Measurements from ENCODE around the gene MAP1A.

The MAP1A gene

DNA sequence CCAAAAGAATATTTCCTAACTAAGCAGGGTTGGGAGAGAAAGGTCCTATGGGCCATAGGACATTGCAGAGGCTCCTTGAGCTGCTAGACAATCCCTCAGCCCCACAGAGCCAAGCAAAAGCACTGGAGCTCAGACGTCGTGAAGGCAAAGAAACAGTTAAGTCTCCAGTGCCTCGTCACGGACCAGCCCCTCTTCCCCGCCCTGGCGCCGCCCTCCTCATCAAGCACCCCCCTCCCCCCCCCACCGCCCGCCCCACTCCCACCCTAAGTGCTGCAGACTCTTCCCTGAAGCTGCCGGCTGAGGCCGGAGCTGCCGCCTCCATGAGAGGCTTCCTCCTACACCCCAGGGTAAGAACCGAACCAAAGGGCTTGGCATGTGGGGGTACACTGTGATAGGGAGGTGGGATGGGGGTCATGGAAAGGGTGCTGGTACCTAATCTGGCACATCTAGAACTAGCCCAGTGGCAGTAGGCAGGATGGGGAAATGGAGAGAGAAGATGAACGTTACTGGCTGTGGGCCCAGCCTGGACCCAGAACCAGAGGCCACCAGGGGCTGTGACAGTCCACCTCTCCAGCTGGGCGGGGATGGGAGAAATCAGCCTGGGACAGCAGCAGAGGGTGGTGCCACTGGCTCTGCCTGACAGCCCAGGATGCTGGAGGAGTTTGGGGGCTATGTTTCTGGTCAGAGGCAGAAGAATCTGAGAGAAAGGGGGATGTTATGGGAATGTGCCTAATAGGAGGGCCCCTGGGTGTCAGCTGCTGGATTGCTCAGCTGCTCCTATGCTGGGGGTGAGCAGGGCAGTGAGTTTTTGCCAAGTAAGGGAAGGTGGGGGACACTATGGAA, at the start of gene MAP1A:
TSS of gene MAP1A (plus strand) at position 255 of the 843 bp plus-strand sequence. CDS start 3,866 bp downstream, outside the sequence.
- DNase-seq (ENCODE audit: low read depth) = no peak

DNA sequence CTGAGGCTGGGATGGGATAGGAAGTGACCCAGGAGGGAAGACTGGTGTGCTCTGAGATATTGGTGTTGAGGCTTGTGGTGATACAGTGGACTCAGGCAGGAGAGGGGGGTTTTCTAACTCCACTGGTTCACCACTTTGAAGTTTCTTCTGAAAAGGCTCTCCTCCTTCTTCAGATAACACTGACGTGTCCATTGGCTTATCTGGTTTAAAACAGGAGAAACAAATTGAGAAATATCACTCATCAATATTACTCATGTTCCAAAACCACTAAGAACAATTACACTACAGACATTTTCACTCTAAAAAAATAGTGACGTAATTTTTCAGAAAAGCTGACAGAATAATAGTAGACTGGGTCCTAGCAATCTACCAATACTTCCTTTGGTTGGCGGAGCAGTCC, 47.5 kb upstream of the MAP1A start:
- DNase-seq (ENCODE audit: low read depth) = no peak

DNA sequence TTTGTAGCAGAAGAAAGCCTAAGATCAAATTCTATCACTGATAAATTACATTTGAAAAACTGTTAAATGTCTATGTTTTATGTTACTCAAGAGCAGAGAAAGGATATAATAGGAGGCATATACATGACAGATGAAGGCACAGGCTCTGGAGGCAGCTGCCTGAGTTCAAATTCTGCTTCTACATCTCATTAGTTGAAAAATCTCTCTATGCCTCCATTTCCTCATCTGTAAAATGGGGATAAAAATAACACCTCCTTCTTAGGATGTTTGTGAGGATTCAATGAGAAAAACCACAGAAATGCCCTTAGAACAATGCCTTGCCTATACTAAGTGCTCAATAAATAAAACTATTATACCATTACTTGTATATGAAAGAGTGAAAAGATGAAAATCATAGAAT, 45.4 kb upstream of the MAP1A start:
- DNase-seq (ENCODE audit: low read depth) = no peak

DNA sequence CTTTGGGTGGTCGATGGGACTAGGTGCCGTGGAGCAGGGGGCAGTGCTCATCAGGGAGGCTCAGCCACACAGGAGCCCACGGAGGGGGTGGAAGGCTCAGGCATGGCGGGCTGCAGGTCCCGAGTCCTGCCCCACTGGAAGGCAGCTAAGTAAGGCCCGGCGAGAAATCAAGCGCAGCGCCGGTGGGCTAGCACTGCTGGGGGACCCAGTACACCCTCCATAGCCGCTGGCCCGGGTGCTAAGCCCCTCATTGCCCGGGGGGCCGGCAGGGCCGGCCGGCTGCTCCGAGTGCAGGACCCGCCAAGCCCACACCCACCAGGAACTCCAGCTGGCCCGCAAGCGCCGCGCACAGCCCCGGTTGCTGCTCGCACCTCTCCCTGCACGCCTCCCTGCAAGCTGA, 43.5 kb upstream of the MAP1A start:
- DNase-seq (ENCODE audit: low read depth) = no peak

DNA sequence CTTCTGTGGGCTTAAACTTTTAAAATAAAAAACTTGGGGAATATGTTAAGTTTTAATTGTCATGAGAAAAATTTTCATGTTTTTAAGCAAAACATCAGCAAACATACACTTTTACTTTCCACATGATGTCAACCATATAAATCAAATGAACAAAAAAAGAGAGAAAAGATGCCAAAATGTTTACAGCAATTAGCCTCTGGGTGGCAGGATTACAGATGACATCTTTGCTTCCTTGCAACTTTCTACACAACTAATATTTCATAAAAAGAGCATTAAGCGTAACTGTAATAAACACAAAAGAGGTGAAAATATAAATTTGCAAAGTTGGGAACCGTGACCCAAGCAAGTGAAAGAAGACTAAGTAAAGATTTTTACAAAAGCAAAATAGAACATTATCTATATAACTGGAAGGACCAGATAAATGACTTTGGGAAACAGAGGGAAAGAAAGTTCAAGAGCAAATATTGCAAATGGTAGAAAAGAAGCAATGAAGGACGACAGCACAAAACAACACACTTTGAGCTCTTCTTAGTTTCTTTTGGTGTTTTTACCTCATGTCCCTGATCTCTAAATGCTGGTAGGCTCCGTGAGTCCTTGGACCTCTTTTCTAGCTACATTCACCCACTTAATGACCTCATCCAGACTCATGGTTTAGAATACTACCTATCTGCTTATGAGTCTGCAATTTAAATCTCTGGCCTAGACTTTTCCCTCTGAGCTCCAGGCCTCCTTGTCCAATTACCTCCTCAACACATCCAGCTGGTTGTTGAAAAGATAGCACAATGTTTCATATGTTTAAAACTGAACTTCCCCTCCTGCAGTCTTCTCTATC, 33.9 kb upstream of the MAP1A start:
- no peak for DNase-seq (ENCODE audit: low read depth)

DNA sequence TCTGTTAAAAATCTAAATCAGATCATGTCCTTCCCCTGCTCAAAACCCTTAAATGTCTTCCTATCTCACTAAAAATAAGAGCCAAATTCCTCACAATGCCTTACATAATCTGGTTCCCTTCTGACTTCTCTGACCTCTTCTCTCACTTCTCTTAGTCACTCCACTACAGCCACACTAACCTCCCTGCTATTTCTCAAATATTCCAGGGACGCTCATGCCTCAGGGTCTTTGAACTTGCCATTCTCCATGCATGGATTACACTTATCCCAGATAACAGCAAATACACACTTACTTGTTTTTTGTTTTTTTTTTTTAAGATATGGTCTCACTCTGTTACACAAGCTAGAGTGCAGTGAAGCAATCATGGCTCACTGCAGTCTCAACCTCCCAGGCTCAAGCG, 33.0 kb upstream of the MAP1A start:
- no peak for DNase-seq (ENCODE audit: low read depth)

DNA sequence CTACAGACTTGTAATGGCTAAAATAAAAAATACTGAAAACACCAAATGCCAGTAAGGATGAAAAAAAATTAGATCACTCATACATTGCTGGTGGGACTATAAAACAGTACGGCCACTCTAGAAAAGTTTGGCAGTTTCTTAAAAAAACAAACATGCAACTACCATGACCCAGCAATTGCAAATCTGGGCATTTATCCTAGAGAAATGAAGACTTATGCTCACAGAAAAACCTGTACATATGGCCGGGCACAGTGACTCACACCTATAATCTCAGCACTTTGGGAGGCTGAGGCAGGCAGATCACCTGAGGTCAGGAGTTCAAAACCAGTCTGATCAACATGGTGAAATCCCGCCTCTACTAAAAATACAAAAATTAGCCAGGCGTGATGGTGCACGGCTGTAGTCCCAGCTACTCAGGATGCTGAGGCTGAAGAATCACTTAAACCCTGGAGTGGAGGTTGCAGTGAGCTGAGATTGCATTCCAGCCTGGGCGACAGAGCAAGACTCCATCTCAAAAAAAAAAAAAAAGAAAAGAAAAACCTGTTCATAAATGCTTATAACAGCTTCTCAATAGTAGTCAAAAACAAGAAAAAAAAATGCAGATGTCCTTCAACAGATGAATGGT, 30.0 kb upstream of the MAP1A start:
- no peak for DNase-seq (ENCODE audit: low read depth)

DNA sequence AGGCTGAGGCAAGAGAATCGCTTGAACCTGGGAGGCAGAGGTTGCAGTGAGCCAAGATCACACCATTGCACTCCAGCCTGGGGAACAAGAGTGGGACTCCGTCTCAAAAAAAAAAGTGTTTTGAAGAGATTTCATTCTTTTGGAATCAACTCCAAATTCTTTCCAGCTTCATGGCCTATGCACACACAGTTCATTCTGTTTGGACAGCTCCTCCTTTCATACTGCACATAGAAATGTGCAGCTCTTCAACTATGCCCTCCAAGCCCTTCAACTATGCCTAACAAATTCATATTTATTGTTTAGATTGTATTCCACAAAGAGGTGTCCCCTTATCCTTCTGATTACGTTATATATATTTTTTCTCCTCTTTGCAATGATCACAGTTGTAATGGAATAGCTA, 28.6 kb upstream of the MAP1A start:
- no peak for DNase-seq (ENCODE audit: low read depth)

DNA sequence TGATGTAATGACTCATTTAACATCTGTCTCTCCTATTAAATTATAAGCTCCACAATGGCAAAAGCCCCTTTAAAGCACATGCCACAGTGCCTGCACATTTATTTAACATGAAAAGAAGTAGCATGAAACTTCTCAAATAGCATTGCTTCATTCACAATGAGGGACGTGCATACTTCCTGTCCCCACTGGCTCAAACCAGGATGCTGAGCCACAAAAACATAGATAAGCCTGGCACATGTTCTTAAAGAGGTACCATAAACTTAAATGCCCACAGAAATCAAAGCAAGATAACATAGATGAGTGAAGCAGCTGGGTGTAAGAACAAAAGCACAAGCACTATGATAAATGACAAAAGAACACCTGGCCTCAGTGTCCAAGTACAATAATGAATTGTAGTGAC, 28.2 kb upstream of the MAP1A start:
- no peak for DNase-seq (ENCODE audit: low read depth)

DNA sequence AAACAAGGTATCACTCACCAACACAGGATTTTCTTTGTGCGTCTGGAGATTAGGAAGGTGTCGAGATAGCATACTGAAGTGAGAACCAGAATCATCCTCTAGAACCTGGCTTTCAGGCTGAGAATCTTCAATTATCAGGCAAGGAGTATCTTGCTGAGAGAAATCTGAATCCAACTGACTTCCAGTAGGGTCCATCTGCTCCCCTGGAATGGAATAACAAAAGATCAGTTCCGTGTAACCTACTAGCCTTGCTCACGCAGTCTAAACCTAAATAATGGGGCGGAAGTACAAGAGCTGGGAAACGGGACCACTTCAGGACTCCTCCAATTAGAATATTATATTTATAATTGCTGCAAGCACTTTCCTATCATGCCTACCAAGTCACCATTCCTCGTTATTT, 25.1 kb upstream of the MAP1A start:
- no peak for DNase-seq (ENCODE audit: low read depth)

DNA sequence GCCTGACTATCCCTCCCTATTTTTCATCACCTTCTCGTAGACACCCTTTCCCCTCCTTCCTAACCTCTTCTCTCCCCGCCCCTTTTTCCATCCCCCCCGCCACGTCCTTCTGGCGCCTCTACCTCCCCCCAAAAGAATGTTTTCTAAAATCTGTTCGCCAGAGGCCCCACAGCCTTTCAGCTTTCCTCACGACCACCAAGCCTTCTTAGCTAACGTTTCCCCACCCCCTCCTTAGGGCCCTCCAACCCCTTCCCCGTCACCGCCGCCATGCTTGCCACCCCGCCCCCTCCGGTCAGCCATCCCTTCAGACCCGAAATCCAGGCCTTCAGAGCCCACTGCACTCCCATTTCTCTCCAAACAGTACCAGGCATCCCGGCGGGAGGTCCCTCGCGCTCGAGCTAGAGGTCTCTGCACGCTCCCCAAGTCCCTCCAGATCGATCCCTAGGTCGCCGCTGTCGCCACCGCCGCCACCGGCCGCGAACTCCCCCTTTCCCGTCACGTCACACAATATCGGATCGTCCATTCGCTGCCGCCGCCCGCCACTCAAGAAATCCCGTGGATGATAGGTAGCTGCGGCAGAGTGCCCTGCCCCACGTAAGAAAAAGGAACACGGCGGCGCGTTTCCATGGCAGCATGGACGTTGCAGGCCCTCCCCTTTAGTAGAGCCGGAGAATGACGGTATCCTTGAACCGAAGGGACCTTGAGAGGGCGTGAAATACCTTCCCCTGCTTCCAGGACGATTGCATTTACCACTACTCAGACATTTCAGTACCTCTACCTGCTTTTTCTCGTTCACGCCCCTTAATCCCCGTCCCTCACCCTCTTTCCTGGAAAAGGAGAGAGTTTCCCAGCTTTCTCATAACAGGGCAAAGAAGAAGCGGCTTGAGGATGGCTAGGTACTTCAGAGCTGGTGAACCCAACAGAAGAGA, 24.5 kb upstream of the MAP1A start, which contains the start of gene TP53BP1:
TSS of gene TP53BP1 (minus strand) at position 484 of the 929 bp plus-strand sequence. CDS start at position 371, 113 bp downstream.
- peak; percentile 93 for DNase-seq (ENCODE audit: low read depth)

DNA sequence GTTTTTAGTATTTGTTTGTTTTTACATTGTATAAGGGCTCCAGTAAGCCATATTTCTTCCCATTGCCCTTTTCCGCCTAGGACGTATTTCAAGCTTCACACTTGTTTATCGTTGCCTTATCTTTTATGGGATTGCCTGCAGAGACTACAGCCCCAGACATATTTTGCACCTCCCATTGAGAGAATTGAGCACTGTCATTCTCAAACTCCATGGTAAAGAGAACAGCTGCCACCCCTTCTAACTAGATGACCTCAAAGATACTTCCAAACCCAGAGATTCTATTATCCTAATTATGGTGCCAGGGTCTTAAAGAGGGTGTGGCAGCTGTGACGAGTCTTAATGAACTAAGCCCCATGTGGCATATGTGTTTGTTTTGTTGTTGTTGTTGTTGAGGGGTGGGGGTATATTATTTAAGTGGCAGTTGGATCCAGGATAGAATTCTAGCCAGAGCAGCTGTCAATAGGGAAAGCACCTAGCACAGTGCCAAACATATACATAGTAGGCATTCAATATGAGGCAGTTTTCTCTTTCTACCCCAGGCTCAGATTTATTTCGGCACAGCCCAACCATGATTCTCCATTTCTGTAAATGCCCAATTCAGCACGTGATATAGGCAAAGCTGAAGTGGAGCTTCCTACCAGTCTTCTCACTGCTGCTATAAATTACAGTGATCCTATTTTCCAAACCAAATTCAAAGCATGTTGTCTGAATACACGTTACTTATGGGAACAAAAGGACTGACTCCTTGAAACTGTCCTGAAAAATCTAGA, 23.5 kb upstream of the MAP1A start:
- no peak for DNase-seq (ENCODE audit: low read depth)

DNA sequence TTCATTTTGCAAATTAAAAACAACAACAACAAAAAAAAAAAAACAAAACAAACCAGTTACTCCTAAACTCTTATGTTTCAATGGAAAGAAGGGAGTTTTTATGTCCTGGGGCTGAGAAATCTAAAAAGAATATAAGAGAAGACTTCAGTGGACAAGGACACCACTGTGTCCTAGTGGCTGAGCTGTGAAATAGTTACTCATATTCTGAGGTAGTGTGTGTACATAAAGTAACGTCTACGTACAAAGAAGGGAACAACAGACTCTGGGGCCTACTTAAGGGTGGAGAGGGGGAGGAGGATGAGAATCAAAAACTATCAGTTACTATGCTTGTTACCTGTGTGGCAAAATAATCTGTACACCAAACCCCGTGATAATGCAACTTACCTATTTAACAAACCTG, 18.4 kb upstream of the MAP1A start:
- no peak for DNase-seq (ENCODE audit: low read depth)

DNA sequence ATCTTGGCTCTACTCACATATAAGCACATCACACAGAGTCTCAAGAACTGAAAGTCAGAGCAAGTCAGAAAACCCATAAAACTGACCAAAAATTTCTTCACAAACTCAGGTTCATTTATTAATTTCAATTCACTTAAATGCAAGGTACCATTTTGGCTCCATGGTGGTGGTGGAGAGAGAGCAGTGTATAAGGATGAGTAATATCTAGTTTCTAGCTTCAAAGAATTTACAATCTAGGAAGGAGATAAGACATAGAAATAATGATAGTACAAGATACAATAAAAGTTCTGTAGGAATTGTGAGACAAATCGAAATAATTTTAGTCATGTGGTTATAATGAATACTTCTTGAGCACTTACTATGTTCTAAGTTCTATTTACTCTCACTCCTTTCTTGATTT, 17.8 kb upstream of the MAP1A start:
- no peak for DNase-seq (ENCODE audit: low read depth)

DNA sequence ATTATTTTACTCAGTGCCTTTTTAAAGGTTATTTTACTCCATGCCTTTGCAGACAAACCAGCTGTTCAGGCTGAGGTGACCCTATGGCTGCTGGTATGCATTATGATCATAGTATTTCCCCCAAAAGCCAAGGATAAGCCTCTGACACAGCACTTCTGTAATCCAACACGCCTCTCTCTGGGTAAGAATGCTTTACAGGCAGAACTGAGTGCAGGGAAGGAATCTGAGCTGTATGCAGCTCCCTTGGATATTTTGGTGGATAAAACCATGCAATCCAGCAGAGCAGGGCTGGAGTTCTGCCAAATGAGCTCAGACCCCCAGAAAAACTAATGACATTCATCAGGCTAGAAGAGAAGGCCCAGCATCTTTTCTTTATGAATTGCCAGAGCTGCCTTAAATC, 11.7 kb upstream of the MAP1A start:
- no peak for DNase-seq (ENCODE audit: low read depth)

DNA sequence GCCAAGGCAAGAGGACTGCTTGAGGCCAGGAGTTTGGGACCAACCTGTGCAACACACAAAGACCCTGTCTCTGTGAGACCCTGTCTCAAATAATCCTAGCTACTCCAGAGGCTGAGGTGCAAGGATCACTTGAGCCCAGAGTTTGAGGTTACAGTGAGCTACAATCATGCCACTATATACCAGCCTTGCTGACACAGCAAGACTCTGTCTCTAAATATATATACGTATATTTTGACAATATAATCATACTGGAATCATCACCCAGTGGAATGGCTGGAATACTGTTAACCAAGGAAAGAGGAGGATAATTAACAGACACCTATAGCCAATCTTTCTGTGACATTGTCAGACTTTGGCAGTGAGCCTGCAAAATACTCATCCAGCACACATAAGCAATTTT, 9.0 kb upstream of the MAP1A start:
- no peak for DNase-seq (ENCODE audit: low read depth)

DNA sequence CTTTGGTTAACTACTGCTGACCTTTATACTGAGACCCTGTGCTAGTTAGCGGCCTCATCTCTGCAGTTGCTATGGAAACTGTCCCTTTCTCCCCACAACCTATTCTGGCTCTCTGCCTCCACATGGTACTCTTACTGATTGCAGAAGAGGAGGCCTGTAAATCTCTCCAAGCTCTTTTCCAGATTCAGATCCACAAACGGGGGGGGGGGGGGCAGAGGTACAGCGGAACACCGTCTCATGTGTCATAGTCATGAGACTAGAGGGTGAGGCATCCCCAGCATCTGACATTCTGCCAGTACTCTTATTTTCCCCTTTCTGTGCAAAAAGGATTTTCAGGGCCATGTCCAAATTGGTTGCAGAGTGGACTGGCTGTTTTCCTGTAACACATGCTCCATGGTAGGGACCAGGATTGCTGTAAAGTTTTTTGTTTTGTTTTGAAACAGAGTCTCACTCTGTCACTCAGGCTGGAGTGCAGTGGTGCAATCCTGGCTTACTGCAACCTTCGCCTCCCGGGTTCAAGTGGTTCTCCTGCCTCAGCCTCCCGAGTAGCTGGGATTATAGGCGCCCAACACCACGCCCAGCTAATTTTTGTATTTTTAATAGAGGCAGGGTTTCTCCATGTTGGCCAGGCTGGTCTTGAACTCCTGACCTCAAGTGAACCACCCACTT, 8.3 kb upstream of the MAP1A start:
- no peak for DNase-seq (ENCODE audit: low read depth)

DNA sequence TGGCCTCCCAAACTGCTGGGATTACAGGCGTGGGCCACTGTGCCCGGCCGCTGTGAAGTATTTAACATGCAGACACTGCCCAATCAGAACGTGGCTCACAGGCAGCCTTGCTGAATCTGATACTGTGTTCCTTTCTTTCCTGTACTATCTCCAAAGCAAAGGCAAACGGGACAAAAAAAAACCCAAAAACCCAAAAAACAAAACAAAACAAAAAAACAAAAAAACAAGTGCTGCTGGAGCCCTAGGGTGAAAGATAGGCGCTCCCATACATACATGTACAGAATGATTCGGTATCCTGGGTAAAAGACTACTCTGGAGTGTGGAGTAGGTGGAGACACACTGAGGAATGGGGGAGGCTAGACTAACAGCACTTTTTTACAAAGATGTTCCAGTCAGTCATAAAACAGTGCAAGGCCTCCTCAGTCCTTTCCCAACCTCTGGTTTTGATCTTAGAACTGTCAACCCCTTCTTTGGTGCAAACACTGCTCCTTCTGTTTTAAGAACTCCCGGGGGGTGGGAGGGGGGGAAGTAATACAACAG, 7.7 kb upstream of the MAP1A start:
- no peak for DNase-seq (ENCODE audit: low read depth)

DNA sequence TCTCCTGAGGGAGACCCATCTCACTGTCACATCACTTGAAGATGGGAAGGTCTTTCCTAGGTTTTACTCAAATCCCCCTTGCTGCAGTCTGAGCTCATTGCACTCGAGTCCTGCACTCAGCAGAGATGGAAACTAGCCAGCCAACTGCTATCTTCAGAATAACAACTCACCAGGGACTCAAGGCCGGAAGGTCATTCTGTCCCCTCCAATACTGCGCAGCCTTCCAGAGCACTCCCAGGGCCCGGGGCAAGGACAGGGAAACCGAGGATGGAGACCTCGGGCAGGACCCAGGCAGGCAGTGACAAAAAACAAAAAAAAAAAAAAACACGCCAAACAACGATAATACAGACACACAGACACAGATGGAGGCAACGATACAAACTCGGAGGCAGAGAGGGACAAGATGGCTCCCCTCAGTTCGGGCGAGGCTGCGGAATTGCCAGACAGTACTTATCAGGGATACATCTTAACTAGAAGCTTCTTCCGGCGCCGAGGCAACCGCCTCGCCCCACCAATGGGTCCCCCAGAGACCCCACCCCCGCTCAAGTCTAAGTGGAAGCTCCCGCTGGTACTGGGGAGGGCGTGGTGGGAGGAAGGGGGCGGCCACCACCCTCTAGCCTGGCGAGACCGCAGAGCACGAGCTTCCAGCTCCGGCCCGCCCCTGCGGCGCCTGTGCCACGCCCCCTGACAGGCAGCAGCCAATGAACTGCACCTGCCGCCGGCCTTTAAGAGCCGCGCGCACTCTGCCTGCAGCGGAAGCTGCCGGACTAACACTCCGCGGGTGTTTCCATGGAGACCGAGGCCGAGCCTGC, 7.0 kb upstream of the MAP1A start:
- peak; percentile 98 for DNase-seq (ENCODE audit: low read depth)
